SU-DHL-6 (cell line): ENCODE results near the gene ARPC1A.
"Not testable (repeated sequence)": the region's sequence is repeated elsewhere in the genome, so short reads cannot be mapped to it uniquely, and the experiment has no call there.

Source experiments
- H2AFZ ChIP-seq: fragments of 200-600 bp; sonication (generic); 2 replicates; pipeline ENCODE4 v1.6.1; 2014; ENCODE audit warnings: low read depth, mild to moderate bottlenecking, moderate library complexity, mixed read lengths, antibody characterized with exemption, low read length; ENCODE audit not compliant: severe bottlenecking
- H3F3A ChIP-seq: fragments of 200-600 bp; shearing (Covaris generic); 2 replicates; pipeline ENCODE4 v1.6.0; 2016; ENCODE audit warnings: antibody characterized with exemption, mild to moderate bottlenecking; ENCODE audit not compliant: insufficient read depth
- H3K27ac ChIP-seq: fragments of 200-600 bp; sonication (generic); 2 replicates; pipeline ENCODE4 v1.5.1; 2016; ENCODE audit warnings: low read depth, mild to moderate bottlenecking, low read length, moderate library complexity, mixed read lengths
- H3K27me3 ChIP-seq: fragments of 200-600 bp; sonication (generic), shearing (Covaris generic); 2 replicates; pipeline ENCODE4 v1.6.0; 2014; ENCODE audit warnings: mild to moderate bottlenecking, low read length
- H3K36me3 ChIP-seq: fragments of 200-600 bp; sonication (generic); 2 replicates; pipeline ENCODE4 v1.6.1; 2014; ENCODE audit warnings: mild to moderate bottlenecking, low read length, mixed read lengths
- H3K4me2 ChIP-seq: fragments of 300-600, 200-600 bp; shearing (Covaris generic), sonication (generic); 2 replicates; pipeline ENCODE4 v1.6.0; 2014; ENCODE audit warnings: low read length, low read depth, mild to moderate bottlenecking; ENCODE audit not compliant: poor library complexity, severe bottlenecking
- H3K4me3 ChIP-seq: fragments of 200-600 bp; sonication (generic); 2 replicates; pipeline ENCODE4 v1.5.1; 2014; ENCODE audit warnings: antibody characterized with exemption, low read length, mild to moderate bottlenecking, mixed read lengths; ENCODE audit not compliant: insufficient read depth, poor library complexity, severe bottlenecking
- H3K79me2 ChIP-seq: fragments of 200-600 bp; sonication (generic); 2 replicates; pipeline ENCODE4 v1.6.1; 2014; ENCODE audit warnings: mild to moderate bottlenecking, low read length, moderate library complexity; ENCODE audit not compliant: insufficient read depth
- H3K9ac ChIP-seq: fragments of 200-600 bp; sonication (generic); 2 replicates; pipeline ENCODE4 v1.7.0; 2014; ENCODE audit warnings: mild to moderate bottlenecking, low read length
- H3K9me2 ChIP-seq: fragments of 200-600 bp; sonication (generic); replicated peaks from 2 replicates; pipeline ENCODE4 v1.6.1; 2014; ENCODE audit warnings: low read length; ENCODE audit not compliant: insufficient read depth
- H3K9me3 ChIP-seq: fragments of 200-600 bp; sonication (generic); 2 replicates; pipeline ENCODE4 v1.6.1; 2014; ENCODE audit warnings: low read length, mixed read lengths; ENCODE audit not compliant: insufficient read depth
- H4K20me1 ChIP-seq: fragments of 200-600 bp; sonication (generic); 2 replicates; pipeline ENCODE4 v1.6.1; 2014; ENCODE audit warnings: low read depth, mild to moderate bottlenecking, antibody characterized with exemption, low read length, moderate library complexity, mixed read lengths
- CTCF ChIP-seq: fragments of 200-600 bp; sonication (generic); IDR thresholded peaks from one replicate; pipeline ENCODE4 v1.5.1; 2017; ENCODE audit warnings: antibody characterized with exemption, mild to moderate bottlenecking, low read length, moderate library complexity; ENCODE audit not compliant: insufficient read depth, poor library complexity, severe bottlenecking
- EZH2phosphoT487 ChIP-seq: fragments of 200-600 bp; sonication (generic), shearing (Covaris generic); conservative IDR thresholded peaks from 2 replicates; pipeline ENCODE4 v1.6.1; 2018; ENCODE audit warnings: mild to moderate bottlenecking, antibody characterized with exemption, low read length, moderate library complexity, mixed read lengths

ARPC1A gene

GRCh38 chr7:99385564-99385963 is 59.9 kb downstream of the ARPC1A start:
- peaks cover 43% of the 10 kb centered on the region for H3K79me2 ChIP-seq
- no peak for TF ChIP-seq EZH2phosphoT487
- TF ChIP-seq CTCF: no peak
- H3K4me3 ChIP-seq: no peak overlapping the region
- 0 out of 2 replicates have a peak, but pooled peaks cover 2% of the 10 kb centered on the region for H3K36me3 ChIP-seq
- no peak overlapping the region for H2AFZ ChIP-seq
- no peak overlapping the region for H3K4me2 ChIP-seq
- H3K9me3 ChIP-seq: no peaks in the 10 kb centered on the region
- H4K20me1 ChIP-seq: peaks cover 5% of the 10 kb centered on the region; the same call in 1 of the 2 replicates
- H3K9me2 ChIP-seq: no peaks in the 10 kb centered on the region
- no peaks in the 10 kb centered on the region for H3K27me3 ChIP-seq
- no peaks in the 10 kb centered on the region for H3F3A ChIP-seq
- H3K9ac ChIP-seq: no peak overlapping the region
- H3K27ac ChIP-seq: no peak overlapping the region

GRCh38 chr7:99386584-99387238 is 61.0 kb downstream of the ARPC1A start:
- Histone ChIP-seq H3K27me3 (no peaks in the 10 kb centered on the region), H3K79me2 (peaks cover 32% of the 10 kb centered on the region), H2AFZ (no peak overlapping the region), H3K9ac (no peak overlapping the region), H3K27ac (no peak overlapping the region), H3K4me3 (no peak overlapping the region), H4K20me1 (peaks cover 5% of the 10 kb centered on the region; the same call in 1 of the 2 replicates), H3K9me3 (no peaks in the 10 kb centered on the region), H3F3A (0 out of 2 replicates have a peak, but pooled peaks cover under 1% of the 10 kb centered on the region), H3K4me2 (no peak overlapping the region), H3K9me2 (no peaks in the 10 kb centered on the region), H3K36me3 (0 out of 2 replicates have a peak, but pooled peaks cover 2% of the 10 kb centered on the region)
- TF ChIP-seq EZH2phosphoT487: no peak
- peak; percentile 24 for TF ChIP-seq CTCF

- H3K9me2 ChIP-seq, H3K27ac ChIP-seq, H3K36me3 ChIP-seq, H3K27me3 ChIP-seq, H3K4me2 ChIP-seq, H4K20me1 ChIP-seq, H3F3A ChIP-seq, H3K9ac ChIP-seq, H2AFZ ChIP-seq, H3K9me3 ChIP-seq, H3K4me3 ChIP-seq: not testable (repeated sequence)
- peaks cover 27% of the 10 kb centered on the region for H3K79me2 ChIP-seq
- TF ChIP-seq CTCF: peak; percentile 0
Measured at GRCh38 chr7:99387239-99387635, 61.5 kb downstream of the ARPC1A start.
